Bronchial epithelial cell (primary cell): Measurements from ENCODE around the gene CDADC1. TPM values are rescaled to one million over a fixed set of nuclear protein-coding genes. Genes with fewer than 3 reads are reported as not detected.

Experiments used
- DNase-seq: peaks from one replicate; pipeline ENCODE4 v3.0.0-alpha.2; 2010; ENCODE audit warnings: low read depth
- FAIRE-seq: peaks from 2 replicates; lab custom pipeline; 2011; peaks lifted over from hg19 to GRCh38; lab: Jason Lieb, UNC
- H3K27me3 ChIP-seq: 2 replicates; pipeline ENCODE4 v1.5.1; 2011; ENCODE audit warnings: low read length; ENCODE audit not compliant: control insufficient read depth, insufficient read depth
- H3K36me3 ChIP-seq: 2 replicates; pipeline ENCODE4 v1.5.1; 2011; ENCODE audit warnings: low read length; ENCODE audit not compliant: control insufficient read depth, insufficient read depth
- H3K4me3 ChIP-seq: 2 replicates; pipeline ENCODE4 v1.5.1; 2011; ENCODE audit warnings: mild to moderate bottlenecking, low read depth, low read length, control low read depth
- CTCF ChIP-seq: IDR thresholded peaks from 2 replicates; pipeline ENCODE4 v1.5.1; 2011; ENCODE audit warnings: mild to moderate bottlenecking, moderate library complexity, low read length, control low read depth, inconsistent platforms; ENCODE audit not compliant: insufficient read depth, severe bottlenecking
- total RNA-seq: library from RNA; depleted of rRNA; stranded (reverse); fragments of >200 nt; gene quantifications from 2 replicates; pipeline ENCODE4 v1.2.1, GENCODE V29; 2014

CDADC1 gene
- total RNA-seq, 1 donor from 2014 or later: 6.6 TPM

- H3K4me3 ChIP-seq: no peak overlapping the region
- no peak for FAIRE-seq
- H3K36me3 ChIP-seq: peaks cover 5% of the 10 kb centered on the region
- no peaks in the 10 kb centered on the region for H3K27me3 ChIP-seq
- DNase-seq: no peak
- TF ChIP-seq CTCF: no peak
Observed at GRCh38 chr13:49262634-49263033, 14.9 kb downstream of the CDADC1 start.

GRCh38 chr13:49265822-49266221, 18.1 kb downstream of the CDADC1 start:
- FAIRE-seq: no peak
- Histone ChIP-seq H3K4me3 (no peak overlapping the region), H3K36me3 (no peaks in the 10 kb centered on the region), H3K27me3 (no peaks in the 10 kb centered on the region)
- no peak for DNase-seq
- no peak for TF ChIP-seq CTCF

- no peak for TF ChIP-seq CTCF
- no peaks in the 10 kb centered on the region for H3K36me3 ChIP-seq
- no peak overlapping the region for H3K4me3 ChIP-seq
- no peaks in the 10 kb centered on the region for H3K27me3 ChIP-seq
- FAIRE-seq (no peak), DNase-seq (no peak)
Observed at GRCh38 chr13:49271264-49271663, 23.5 kb downstream of the CDADC1 start.

GRCh38 chr13:49272296-49272695, 24.6 kb downstream of the CDADC1 start:
- FAIRE-seq (no peak), DNase-seq (no peak)
- Histone ChIP-seq H3K36me3 (no peaks in the 10 kb centered on the region), H3K27me3 (no peaks in the 10 kb centered on the region), H3K4me3 (no peak overlapping the region)
- no peak for TF ChIP-seq CTCF

GRCh38 chr13:49278211-49278610, 30.5 kb downstream of the CDADC1 start:
- no peak for TF ChIP-seq CTCF
- Histone ChIP-seq H3K4me3 (no peak overlapping the region), H3K36me3 (no peaks in the 10 kb centered on the region), H3K27me3 (no peaks in the 10 kb centered on the region)
- DNase-seq: no peak
- FAIRE-seq: no peak

- TF ChIP-seq CTCF: no peak
- H3K27me3 ChIP-seq: no peaks in the 10 kb centered on the region
- H3K36me3 ChIP-seq: no peaks in the 10 kb centered on the region
- FAIRE-seq: peak; percentile 80
- no peak overlapping the region for H3K4me3 ChIP-seq
- no peak for DNase-seq
Observed at GRCh38 chr13:49279112-49279511, 31.4 kb downstream of the CDADC1 start.
